CD4-positive, alpha-beta T cell treated with Interferon gamma for 1 hour (primary cell): ENCODE measurements around the gene RAD54L.
"Not testable (repeated sequence)": the region's sequence is repeated elsewhere in the genome, so short reads cannot be mapped to it uniquely, and the experiment has no call there.

ENCODE experiments used
- DNase-seq: peaks from one replicate; pipeline ENCODE4 v3.0.0-alpha.2; 2020

Gene RAD54L

DNA sequence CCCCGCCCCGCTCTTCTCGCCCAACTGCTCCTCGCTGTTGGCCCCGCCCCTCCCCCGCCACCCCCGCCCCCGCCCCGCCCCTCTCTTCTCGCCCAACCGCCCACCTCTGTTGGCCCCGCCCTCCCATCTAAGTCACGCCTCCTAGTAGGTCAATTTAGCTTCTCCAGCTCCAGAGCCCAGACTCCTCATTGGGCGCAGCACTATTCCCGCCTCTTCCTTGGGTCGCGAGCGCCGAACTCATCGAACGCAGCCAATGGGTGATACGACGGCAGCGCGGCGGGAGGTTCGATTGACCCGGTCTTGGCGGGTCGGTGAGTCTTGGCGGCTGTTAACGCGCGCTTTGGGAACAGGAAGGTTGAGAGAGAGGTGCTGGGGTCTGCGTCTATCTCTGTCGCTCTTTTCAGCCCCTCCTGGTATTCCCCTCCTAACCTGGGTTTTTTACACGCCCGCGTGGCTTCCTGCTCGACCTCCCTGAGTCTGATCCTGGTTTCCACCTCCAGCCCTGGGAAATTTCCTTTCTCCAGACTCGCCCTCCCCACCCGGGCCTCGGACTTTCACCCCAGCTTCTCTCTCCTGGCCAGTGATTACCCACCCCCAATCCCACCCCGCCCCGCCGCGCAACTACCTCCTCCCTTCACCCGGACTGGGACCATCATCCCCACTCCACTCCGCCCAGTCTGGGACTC lies at the start of gene RAD54L:
Gene RAD54L (plus strand): TSS at position 328 of the 686 bp plus-strand sequence. CDS start 643 bp downstream, outside the sequence.
- DNase-seq: peak; percentile 97

GRCh38 chr1:46197964-46198811 lies 49.4 kb upstream of the RAD54L start, which contains the start of gene POMGNT1:
Gene POMGNT1 (minus strand): TSS chr1:46198434. CDS start chr1:46197821, 613 bp downstream.
- DNase-seq: peak; percentile 69

DNA sequence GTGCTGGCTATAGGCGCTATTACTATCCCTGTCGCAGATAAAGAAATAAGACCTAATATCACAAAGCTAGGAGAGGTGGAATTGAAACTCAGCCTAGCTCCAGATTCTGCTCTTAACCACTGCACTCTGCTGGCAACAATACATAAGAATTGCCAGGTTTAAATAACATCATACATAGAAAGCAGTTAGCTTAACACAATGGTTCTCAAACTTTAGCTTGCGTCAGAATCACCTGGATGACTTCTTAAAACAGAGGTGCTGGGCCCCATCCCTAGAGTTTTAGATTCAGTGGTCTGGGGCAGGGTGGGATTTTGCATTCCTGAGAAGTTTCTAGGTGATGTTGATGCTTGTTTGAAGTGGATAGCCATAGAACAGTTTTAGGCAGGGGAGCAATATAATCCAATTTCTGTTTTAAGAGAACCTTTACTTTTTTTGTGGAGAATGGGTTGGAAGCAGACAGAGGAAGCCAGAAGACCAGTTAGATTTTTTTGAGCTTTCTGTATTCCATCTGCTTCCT lies 48.3 kb upstream of the RAD54L start:
- no peak for DNase-seq

DNA sequence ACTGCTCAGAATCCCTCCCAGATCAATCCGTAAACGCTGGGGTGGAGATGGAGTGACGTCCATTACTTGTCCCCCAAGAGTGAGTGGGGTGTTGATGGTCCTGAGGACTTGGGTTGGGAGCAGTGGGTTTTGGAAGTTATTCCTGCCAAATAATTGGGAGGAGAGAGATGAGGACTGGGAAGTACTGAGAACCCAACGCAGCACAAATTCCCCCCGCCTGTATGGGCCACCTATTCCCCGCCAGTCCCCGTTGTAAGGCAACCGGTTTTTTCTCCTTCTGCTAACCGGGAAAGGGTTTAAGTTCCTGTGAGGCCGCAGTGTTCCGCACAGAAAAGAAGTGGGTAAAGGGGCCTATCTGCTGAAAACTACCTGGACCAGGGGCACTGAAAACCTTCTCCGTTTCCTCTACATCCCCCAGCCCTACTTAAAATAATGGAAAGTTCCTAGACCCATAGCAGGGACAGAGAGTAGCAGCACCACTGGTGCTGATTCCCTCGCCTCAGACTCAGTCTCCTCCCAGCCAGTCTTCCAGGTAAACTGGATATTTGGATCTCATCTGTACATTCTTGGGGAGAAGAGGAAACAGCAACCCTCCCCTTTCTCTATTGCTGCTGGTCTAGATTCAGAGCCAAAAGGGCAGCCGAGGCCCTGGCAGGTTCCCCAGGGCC lies 43.7 kb upstream of the RAD54L start:
- no peak for DNase-seq

DNA sequence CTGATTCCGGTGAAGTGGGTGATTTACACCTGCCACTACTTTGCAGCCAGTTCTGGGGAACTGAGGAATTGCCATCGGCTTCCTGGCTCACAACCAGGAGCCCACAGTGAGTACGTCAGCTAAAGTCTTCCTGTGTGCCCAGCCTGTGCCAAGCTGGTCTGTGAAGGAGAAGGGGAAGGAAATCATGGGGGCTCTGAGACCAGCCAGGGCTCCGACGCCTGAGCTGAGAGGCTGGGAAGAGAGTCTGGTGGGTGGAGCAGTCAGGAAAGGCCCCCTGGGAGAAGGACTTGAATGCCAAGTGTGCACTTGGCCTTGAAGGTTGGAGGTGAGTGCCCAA lies 43.2 kb upstream of the RAD54L start:
- DNase-seq: no peak

DNA sequence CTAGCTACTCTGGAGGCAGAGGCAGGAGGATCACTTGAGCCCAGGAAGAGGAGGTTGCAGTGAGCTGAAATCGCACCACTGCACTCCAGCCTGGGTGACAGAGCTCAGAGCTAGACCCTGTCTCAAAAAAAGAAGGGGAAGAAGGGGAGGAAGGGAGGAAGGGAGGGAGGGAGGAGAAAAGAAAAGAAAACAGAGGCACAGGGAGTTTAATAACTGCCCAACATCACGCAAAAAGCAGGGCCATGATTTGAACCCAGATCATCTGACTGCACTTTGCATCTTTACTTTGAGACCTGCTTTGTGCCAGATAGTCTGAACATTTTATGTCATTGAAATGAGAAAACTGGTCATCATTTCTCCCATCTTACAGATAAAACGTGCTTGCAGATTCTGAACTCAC lies 42.4 kb upstream of the RAD54L start:
- DNase-seq: no peak

DNA sequence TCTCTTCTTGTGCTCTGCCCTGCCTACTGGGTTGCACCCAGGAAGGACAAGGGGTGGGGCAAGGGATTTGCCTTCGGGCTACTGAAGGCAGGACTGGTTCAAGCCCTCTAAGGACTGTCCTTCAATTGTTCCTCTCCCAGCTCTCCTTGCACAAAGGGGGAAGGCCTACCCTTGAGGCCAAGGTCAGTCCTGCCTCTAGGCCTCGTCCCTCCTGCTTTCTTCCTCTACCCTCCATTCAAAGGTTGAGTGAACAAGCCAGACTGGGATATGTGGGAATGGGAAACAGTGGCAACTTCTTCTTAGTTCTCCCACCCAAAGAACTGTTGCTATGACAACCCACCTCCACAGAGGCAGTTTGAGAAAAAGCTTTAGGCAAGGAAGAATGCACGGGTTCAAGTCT lies 41.8 kb upstream of the RAD54L start:
- no peak for DNase-seq

DNA sequence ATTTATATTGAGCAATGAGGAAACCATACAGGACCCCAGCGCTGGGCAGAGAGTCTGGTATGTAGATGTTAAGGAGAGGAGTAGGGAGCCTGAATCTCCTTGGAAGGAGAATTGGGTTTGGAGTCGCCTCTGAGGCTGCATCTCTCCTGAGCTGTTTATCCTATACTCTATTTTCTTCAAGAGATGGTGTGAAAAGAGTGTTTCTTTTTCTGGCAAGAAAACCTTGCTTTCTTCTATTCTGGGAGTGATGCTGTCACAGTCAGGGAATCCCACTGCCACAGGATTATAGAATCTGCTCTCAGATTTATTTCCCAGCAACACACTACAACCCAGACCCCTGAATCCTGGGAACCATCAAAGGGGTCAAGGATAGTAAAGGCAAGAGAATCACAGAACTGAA lies 41.2 kb upstream of the RAD54L start:
- no peak for DNase-seq

DNA sequence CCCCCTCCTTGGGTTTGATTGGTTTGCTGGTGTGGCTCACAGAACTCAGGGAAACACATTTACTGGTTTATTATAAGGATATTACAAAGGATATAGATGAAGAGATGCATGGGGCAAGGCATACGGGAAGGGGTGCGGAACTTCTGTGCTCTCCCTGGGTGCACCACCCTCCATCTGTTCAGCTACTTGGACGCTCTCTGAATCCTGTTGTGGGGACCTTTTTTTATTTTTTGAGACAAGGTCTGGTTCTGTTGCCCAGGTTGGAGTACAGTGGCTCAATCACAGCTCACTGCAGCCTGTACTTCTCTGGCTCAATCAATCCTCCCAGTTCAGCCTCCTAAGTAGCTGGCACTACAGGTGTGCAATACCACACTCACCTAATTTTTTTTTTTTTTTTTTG lies 37.0 kb upstream of the RAD54L start:
- DNase-seq: no peak

GRCh38 chr1:46211051-46211450 lies 36.5 kb upstream of the RAD54L start:
- DNase-seq: no peak

DNA sequence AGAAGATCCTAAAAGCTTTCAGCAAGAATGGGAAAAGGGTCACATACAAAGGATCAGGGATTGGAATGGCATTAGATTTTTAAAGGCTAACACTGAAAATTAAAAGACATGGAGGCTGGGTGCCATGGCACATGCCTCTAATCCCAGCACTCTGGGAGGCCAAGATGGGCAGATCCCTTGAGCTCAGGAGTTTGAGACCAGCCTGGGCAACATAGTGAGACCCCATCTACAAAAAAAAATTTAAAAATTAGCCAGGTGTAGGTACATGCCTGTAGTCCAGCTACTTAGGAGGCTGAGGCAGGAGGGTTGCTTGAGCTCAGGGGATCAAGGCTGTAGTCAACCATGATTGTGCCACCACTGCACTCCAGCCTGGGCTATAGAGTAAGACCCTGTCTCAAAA lies 32.1 kb upstream of the RAD54L start:
- no peak for DNase-seq

DNA sequence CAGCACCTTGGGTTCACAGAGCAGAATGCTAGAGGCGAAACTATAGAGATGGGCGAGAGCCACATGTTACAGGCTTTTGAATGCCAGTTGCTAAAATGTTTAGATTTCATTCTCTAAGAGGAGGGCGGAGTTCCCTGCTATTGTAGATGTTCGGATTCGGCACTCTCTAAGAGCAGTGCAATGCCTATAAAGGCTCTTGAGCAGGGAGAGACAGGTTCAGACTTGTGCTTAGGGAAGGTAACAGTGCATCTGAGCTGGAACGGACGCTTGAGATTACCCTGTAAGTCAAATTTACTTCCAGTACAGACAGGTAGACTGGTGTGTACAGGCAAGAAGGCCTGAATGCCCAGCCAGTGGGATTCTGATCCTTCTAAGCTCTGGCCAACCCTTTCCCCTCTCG lies 29.1 kb upstream of the RAD54L start:
- DNase-seq: no peak

GRCh38 chr1:46219551-46220520 lies 27.7 kb upstream of the RAD54L start:
- no peak for DNase-seq

GRCh38 chr1:46220808-46221207 lies 26.8 kb upstream of the RAD54L start:
- DNase-seq: no peak

DNA sequence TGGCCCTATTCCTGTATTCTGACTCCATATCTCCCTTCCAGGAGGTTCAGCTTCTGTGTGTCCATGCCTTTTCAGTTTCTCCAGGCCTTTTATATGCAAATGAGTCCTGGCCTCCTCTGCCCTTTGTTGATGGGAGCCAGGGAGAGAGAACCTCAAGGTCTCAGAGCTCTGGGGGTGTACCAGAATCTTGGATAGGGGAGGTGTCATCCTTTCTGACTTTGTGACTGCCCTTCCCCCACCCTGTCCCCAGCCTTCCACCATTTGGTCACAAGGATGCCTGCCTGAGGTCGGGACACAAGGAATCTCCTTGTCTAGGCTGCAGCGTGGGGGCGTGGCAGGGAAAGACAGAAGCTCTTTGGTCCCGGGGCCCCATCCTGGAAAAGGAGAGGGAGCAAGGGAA lies 25.8 kb upstream of the RAD54L start:
- no peak for DNase-seq

DNA sequence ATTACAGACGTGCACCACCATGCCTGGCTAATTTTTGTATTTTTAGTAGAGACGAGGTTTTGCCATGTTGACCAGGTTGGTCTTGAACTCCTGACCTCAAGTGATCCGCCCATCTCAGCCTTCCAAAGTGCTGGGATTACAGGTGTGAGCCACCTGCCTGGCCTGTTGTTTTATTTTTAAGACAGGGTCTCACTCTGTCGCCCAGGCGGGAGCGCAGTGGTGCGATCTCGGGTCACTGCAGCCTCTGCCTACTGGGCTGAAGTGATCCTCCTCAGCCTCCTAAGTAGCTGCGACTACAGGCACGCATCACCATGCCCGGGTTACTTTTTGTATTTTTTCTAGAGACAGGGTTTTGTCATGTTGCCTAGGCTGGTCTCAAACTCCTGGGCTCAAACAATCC lies 24.5 kb upstream of the RAD54L start:
- not testable (repeated sequence) for DNase-seq

- DNase-seq: peak; percentile 57
These were observed 24.1 kb upstream of the RAD54L start for GRCh38 chr1:46223472-46223943.

DNA sequence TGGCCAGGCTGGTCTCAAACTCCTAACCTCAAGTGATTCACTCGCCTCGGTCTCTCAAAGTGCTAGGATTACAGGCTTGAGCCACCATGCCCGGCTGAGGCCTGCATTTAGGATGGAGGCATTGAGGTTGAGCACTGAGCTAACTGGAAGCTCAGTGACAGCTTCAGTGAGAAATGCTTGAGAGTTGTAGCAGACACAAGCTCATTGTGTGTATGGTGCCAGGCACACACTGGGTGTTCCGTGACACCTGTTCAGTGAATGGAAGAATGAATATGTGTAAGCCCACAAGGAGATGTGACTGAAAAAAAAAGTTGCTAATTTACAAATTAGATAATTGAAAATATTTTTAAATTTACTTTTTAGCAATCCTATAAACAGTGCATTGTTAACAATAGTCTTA lies 22.6 kb upstream of the RAD54L start:
- no peak for DNase-seq

DNA sequence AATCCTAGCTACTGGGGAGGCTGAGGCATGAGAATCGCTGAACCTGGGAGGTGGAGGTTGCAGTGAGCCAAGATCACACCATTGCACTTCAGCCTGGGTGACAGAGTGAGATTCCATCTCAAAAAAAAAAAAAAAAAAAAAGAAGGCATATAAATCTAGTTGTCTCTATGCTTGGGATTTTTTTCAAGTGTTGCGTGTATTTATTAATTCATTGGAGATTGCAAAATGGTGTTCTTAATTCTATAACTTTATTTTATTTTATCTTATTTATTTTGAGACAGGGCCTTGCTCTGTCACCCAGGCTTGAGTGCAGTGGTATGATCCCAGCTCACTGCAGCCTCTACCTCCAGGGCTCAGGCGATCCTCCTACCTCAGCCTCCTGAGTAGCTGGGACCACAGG lies 16.3 kb upstream of the RAD54L start:
- DNase-seq: not testable (repeated sequence)

DNA sequence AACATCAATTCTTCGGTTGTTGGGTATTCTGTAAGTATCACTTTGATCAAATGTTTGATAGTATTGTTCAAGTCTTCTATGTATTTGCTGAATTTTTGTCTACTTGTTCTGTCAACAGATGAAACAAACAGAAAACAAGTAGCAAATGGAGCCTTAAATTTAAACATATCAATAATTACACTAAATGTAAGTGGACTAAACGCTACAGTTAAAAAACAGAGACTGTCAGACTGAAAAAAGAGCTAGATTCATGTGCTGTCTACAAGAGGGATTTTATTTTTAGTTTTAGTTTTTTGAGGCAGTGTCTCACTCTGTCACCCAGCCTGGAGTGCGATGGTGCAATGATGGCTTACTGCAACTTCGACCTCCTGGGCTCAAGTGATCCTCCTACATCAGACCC lies 10.7 kb upstream of the RAD54L start:
- DNase-seq: no peak

GRCh38 chr1:46238865-46239264 lies 8.7 kb upstream of the RAD54L start:
- DNase-seq: not testable (repeated sequence)

- DNase-seq: not testable (repeated sequence)
These were observed 5.8 kb upstream of the RAD54L start for GRCh38 chr1:46241733-46242132.
